HepG2 (cell line): Measurements from ENCODE around the gene SYNJ2. TPM values are rescaled to one million over a fixed set of nuclear protein-coding genes. Genes with fewer than 3 reads are reported as not detected.

Source experiments
- AKAP8 ChIP-seq: sonication (generic); formaldehyde crosslinking; IDR thresholded peaks from 2 replicates; pipeline ENCODE4 v1.5.1; 2020; ENCODE audit warnings: mild to moderate bottlenecking, missing genetic modification reagents
- ATF7 ChIP-seq, 2 experiments: fragments of 450-650 bp in 1 of 2; sonication (generic) in 1 of 2; formaldehyde crosslinking in 1 of 2; IDR thresholded peaks; 2 replicates each; pipeline versions ENCODE4 v1.4.0 to v1.6.1; 2016 to 2020; ENCODE audit warnings: antibody characterized with exemption in 1 of 2, mild to moderate bottlenecking in 1 of 2, missing genetic modification reagents in 1 of 2
- BATF2 ChIP-seq: sonication (generic); formaldehyde crosslinking; IDR thresholded peaks from 2 replicates; pipeline ENCODE4 v1.8.0; 2022; ENCODE audit warnings: mild to moderate bottlenecking, missing genetic modification reagents, moderate library complexity
- JARID2 ChIP-seq: sonication (generic); formaldehyde crosslinking; IDR thresholded peaks from 2 replicates; pipeline ENCODE4 v1.8.1; 2023; ENCODE audit warnings: missing genetic modification reagents, inconsistent platforms; ENCODE audit not compliant: insufficient replicate concordance
- LBX2 ChIP-seq: sonication (generic); formaldehyde crosslinking; IDR thresholded peaks from 2 replicates; pipeline ENCODE4 v1.5.0; 2020; ENCODE audit warnings: missing genetic modification reagents, mild to moderate bottlenecking, borderline replicate concordance
- MEF2D ChIP-seq: sonication (generic); formaldehyde crosslinking; IDR thresholded peaks from 2 replicates; pipeline ENCODE4 v1.5.1; 2020; ENCODE audit warnings: mild to moderate bottlenecking, missing genetic modification reagents
- MXI1 ChIP-seq: IDR thresholded peaks from 3 replicates; pipeline ENCODE4 v1.6.1; 2012; ENCODE audit warnings: low read depth, low read length, inconsistent platforms, borderline replicate concordance
- NCOR1 ChIP-seq: fragments of 200-600 bp; sonication (generic); IDR thresholded peaks from 2 replicates; pipeline ENCODE4 v1.7.0; 2017; ENCODE audit warnings: antibody characterized with exemption, low read length, borderline replicate concordance
- NR2F2 ChIP-seq: IDR thresholded peaks from 2 replicates; pipeline ENCODE4 v1.6.1; 2012; ENCODE audit warnings: low read depth, inconsistent platforms, borderline replicate concordance
- PHF21A ChIP-seq: sonication (generic); formaldehyde crosslinking; IDR thresholded peaks from 2 replicates; pipeline ENCODE4 v1.5.0; 2020; ENCODE audit warnings: mild to moderate bottlenecking, missing genetic modification reagents
- RCOR2 ChIP-seq: IDR thresholded peaks from 2 replicates; pipeline ENCODE4 v1.6.1; 2016; ENCODE audit warnings: missing biosample characterization, missing genetic modification reagents
- TBP ChIP-seq: sonication (generic); formaldehyde crosslinking; IDR thresholded peaks from 2 replicates; pipeline ENCODE4 v1.5.0; 2020; ENCODE audit warnings: missing genetic modification reagents
- TFE3 ChIP-seq: IDR thresholded peaks from 2 replicates; pipeline ENCODE4 v1.6.1; 2016
- ZKSCAN8 ChIP-seq: IDR thresholded peaks from 2 replicates; pipeline ENCODE4 v1.6.1; 2016; ENCODE audit warnings: borderline replicate concordance, missing genetic modification reagents, missing compliant biosample characterization
- ZNF264 ChIP-seq: sonication (generic); formaldehyde crosslinking; IDR thresholded peaks from 2 replicates; pipeline ENCODE4 v1.4.0; 2020; ENCODE audit warnings: missing genetic modification reagents
- ZNF503 ChIP-seq: sonication (generic); formaldehyde crosslinking; IDR thresholded peaks from 2 replicates; pipeline ENCODE4 v1.4.0; 2020; ENCODE audit warnings: missing genetic modification reagents
- ZNF552 ChIP-seq: sonication (generic); formaldehyde crosslinking; IDR thresholded peaks from 2 replicates; pipeline ENCODE4 v1.9.0; 2022; ENCODE audit warnings: missing genetic modification reagents, mild to moderate bottlenecking, borderline replicate concordance
- ZNF569 ChIP-seq: sonication (generic); formaldehyde crosslinking; IDR thresholded peaks from 2 replicates; pipeline ENCODE4 v1.5.0; 2020; ENCODE audit warnings: mild to moderate bottlenecking, missing genetic modification reagents, moderate library complexity, borderline replicate concordance
- ZNF580 ChIP-seq: IDR thresholded peaks from 2 replicates; pipeline ENCODE4 v1.6.1; 2016; ENCODE audit warnings: low read depth, borderline replicate concordance
- ZNF629 ChIP-seq: sonication (generic); formaldehyde crosslinking; conservative IDR thresholded peaks from 2 replicates; pipeline ENCODE4 v1.5.0; 2020; ENCODE audit warnings: missing genetic modification reagents
- ZNF7 ChIP-seq: IDR thresholded peaks from 2 replicates; pipeline ENCODE4 v1.6.1; 2016; ENCODE audit warnings: missing biosample characterization, missing genetic modification reagents
- ZNF775 ChIP-seq: sonication (generic); formaldehyde crosslinking; IDR thresholded peaks from 2 replicates; pipeline ENCODE4 v1.4.0; 2020; ENCODE audit warnings: missing genetic modification reagents, mild to moderate bottlenecking, moderate library complexity, borderline replicate concordance
- ZNF777 ChIP-seq: sonication (generic); formaldehyde crosslinking; IDR thresholded peaks from 2 replicates; pipeline ENCODE4 v1.4.0; 2020; ENCODE audit warnings: missing genetic modification reagents
- ZNF782 ChIP-seq: sonication (generic); formaldehyde crosslinking; IDR thresholded peaks from 2 replicates; pipeline ENCODE4 v1.4.0; 2020; ENCODE audit warnings: missing genetic modification reagents, mild to moderate bottlenecking, borderline replicate concordance
- polyA plus RNA-seq, 8 experiments: library from polyadenylated mRNA; depleted of rRNA in 3 of 8; stranded (reverse) in 7 of 8; unstranded in 1 of 8; fragments of >200 nt; fragmentation: Illumina TruSeq in 4 of 8; extraction: Trizol in 4 of 8; gene quantifications; 2 replicates each; pipeline versions ENCODE4 v1.2.1 to v1.2.3, GENCODE V29; 2011 to 2016; ENCODE audit warnings: low read depth in 4 of 8, missing spikeins in 1 of 8, mixed read lengths in 1 of 8; ENCODE audit not compliant: insufficient read depth in 1 of 8
- total RNA-seq, 5 experiments: library from RNA; depleted of rRNA; stranded (reverse); fragments of >200 nt; fragmentation: Illumina TruSeq; extraction: Trizol; gene quantifications; 2 replicates each; pipeline ENCODE4 v1.2.3, GENCODE V29; 2016; ENCODE audit warnings: low read depth in 1 of 5

SYNJ2 gene
- total and polyA plus RNA-seq, 2 of the 13 experiments (the other 11 are each of a cell fraction or from before 2014, with no cell fraction given) = 39.1 to 57.6 TPM

- no peak for TF ChIP-seq ATF7 (IDR thresholded peaks at IDR 0.05)
- no peak for TF ChIP-seq ATF7 (CRISPR knock-in tag; IDR thresholded peaks at IDR 0.05)
- peak; percentile 97; the same call in 1 of the 2 replicates for TF ChIP-seq RCOR2
- no peak for TF ChIP-seq LBX2
- TF ChIP-seq ZNF264 = peak; percentile 88; the same call in 1 of the 2 replicates
- no peak for TF ChIP-seq ZNF777 (CRISPR knock-in tag)
- no peak for TF ChIP-seq ZNF552 (CRISPR knock-in tag)
- 0 out of 2 replicates have a peak, but pooled peaks have one; percentile 81 for TF ChIP-seq ZNF782 (CRISPR knock-in tag)
- TF ChIP-seq MEF2D (CRISPR knock-in tag) = peak; percentile 55; the same call in 1 of the 2 replicates
- peak; percentile 90; the same call in 1 of the 2 replicates for TF ChIP-seq ZNF580
- peak; percentile 71; the same call in 1 of the 2 replicates for TF ChIP-seq ZNF775 (CRISPR knock-in tag)
- TF ChIP-seq JARID2 = no peak
- TF ChIP-seq ZNF569 (CRISPR knock-in tag) = no peak
- TF ChIP-seq MXI1 = peak; percentile 96; the same call in 2 of the 3 replicates
- peak; percentile 91; the same call in 1 of the 2 replicates for TF ChIP-seq ZKSCAN8 (CRISPR knock-in tag)
- TF ChIP-seq ZNF7 = no peak
- peak; percentile 73; the same call in 1 of the 2 replicates for TF ChIP-seq NCOR1
- TF ChIP-seq ZNF629 (CRISPR knock-in tag) = peak; percentile 73
- TF ChIP-seq ZNF503 = peak; percentile 55; the same call in 1 of the 2 replicates
- TF ChIP-seq TBP (CRISPR knock-in tag) = no peak
- peak; percentile 97 for TF ChIP-seq PHF21A (CRISPR knock-in tag)
- peak; percentile 45; the same call in 1 of the 2 replicates for TF ChIP-seq AKAP8 (CRISPR knock-in tag)
- peak; percentile 1; the same call in 1 of the 2 replicates for TF ChIP-seq TFE3 (CRISPR knock-in tag)
- no peak for TF ChIP-seq NR2F2
- TF ChIP-seq BATF2 (CRISPR knock-in tag) = no peak
Observed at GRCh38 chr6:158033751-158034702, 52.4 kb downstream of the SYNJ2 start (continued).
